ENCODE results near the gene LRRC74B.

Gene LRRC74B

DNA sequence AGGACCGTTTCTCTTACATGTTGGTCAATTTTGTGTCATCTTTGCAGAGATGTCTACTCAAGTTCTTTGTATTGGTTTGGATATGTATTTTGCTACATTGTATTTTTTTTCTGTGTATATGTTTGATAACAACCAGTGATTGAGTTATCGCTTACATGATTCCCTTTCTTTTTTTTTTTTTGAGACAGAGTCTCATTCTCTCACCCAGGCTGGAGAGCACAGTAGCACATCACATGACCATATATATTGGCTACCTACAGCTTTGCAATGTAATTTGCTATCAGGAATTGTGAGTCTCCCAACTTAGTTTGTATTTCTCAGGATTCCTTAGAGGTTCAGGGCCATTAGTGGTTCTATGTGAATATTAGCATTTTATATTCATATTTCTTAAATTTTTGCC is 59.5 kb downstream of the LRRC74B start:
- DNase-seq, result no peak

GRCh38 chr22:21106000-21106399 is 60.3 kb downstream of the LRRC74B start:
- DNase-seq, result no peak

GRCh38 chr22:21108379-21109115 is 62.8 kb downstream of the LRRC74B start:
- no peak for DNase-seq
